ENCODE data around the gene APLP2.

DNA sequence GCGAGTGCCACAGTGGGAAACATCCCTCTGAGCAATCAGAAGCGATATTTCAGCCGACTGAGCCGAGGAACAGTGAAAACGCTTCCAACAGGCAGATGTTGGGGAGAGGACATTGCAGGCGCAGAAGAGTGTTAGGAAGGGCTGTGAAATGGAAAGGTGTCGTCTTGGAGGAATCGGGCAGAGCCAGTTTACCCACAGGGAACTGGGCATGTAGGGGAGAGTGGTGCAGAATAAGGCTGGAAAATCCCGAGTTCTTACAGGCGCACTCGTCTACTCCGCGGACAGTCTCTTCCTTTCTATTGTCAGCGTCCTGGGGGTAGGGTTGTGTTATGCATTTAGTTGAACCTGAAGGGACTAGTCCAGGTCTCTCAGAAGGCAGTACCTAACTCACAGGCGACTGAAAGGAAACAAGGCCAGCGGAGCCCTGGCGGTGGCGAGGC is 1.1 kb upstream of the APLP2 start:
- TF ChIP-seq, protein P1, sequence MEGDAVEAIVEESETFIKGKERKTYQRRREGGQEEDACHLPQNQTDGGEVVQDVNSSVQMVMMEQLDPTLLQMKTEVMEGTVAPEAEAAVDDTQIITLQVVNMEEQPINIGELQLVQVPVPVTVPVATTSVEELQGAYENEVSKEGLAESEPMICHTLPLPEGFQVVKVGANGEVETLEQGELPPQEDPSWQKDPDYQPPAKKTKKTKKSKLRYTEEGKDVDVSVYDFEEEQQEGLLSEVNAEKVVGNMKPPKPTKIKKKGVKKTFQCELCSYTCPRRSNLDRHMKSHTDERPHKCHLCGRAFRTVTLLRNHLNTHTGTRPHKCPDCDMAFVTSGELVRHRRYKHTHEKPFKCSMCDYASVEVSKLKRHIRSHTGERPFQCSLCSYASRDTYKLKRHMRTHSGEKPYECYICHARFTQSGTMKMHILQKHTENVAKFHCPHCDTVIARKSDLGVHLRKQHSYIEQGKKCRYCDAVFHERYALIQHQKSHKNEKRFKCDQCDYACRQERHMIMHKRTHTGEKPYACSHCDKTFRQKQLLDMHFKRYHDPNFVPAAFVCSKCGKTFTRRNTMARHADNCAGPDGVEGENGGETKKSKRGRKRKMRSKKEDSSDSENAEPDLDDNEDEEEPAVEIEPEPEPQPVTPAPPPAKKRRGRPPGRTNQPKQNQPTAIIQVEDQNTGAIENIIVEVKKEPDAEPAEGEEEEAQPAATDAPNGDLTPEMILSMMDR (IDR thresholded peaks at IDR 0.05; ENCODE audit: poor library complexity, severe bottlenecking), result no peak
- no peak for TF ChIP-seq EZH2 (IDR thresholded peaks at IDR 0.05; ENCODE audit: borderline replicate concordance, insufficient read depth, low read length, poor library complexity, severe bottlenecking)
- no peak for TF ChIP-seq POLR2AphosphoS5 (IDR thresholded peaks at IDR 0.05)
- TF ChIP-seq, protein P2, sequence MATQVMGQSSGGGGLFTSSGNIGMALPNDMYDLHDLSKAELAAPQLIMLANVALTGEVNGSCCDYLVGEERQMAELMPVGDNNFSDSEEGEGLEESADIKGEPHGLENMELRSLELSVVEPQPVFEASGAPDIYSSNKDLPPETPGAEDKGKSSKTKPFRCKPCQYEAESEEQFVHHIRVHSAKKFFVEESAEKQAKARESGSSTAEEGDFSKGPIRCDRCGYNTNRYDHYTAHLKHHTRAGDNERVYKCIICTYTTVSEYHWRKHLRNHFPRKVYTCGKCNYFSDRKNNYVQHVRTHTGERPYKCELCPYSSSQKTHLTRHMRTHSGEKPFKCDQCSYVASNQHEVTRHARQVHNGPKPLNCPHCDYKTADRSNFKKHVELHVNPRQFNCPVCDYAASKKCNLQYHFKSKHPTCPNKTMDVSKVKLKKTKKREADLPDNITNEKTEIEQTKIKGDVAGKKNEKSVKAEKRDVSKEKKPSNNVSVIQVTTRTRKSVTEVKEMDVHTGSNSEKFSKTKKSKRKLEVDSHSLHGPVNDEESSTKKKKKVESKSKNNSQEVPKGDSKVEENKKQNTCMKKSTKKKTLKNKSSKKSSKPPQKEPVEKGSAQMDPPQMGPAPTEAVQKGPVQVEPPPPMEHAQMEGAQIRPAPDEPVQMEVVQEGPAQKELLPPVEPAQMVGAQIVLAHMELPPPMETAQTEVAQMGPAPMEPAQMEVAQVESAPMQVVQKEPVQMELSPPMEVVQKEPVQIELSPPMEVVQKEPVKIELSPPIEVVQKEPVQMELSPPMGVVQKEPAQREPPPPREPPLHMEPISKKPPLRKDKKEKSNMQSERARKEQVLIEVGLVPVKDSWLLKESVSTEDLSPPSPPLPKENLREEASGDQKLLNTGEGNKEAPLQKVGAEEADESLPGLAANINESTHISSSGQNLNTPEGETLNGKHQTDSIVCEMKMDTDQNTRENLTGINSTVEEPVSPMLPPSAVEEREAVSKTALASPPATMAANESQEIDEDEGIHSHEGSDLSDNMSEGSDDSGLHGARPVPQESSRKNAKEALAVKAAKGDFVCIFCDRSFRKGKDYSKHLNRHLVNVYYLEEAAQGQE (IDR thresholded peaks at IDR 0.05; ENCODE audit: borderline replicate concordance), result no peak
- no peak for TF ChIP-seq EP300 (conservative IDR thresholded peaks at IDR 0.05; ENCODE audit: poor library complexity, severe bottlenecking)
- TF ChIP-seq RAD21 (conservative IDR thresholded peaks at IDR 0.05), result no peak
- TF ChIP-seq TAF1 (IDR thresholded peaks at IDR 0.05; ENCODE audit: low read depth), result no peak
- no peak for TF ChIP-seq SMC3 (conservative IDR thresholded peaks at IDR 0.05; ENCODE audit: poor library complexity)

Measured in neural cell (in vitro differentiated cells).